GM23338 (cell line): ENCODE results near the gene DLG2. TPM values are rescaled to one million over a fixed set of nuclear protein-coding genes. Genes with fewer than 3 reads are reported as not detected.

Experiments
- ATAC-seq: fragments of 200-7000 bp; cut with Tn5 transposase; 3 replicates; pipeline ENCODE4 v1.9.1; 2020
- DNase-seq: peaks from one replicate; pipeline ENCODE4 v3.0.0-alpha.2; 2015; ENCODE audit warnings: low spot score
- H2AFZ ChIP-seq: fragments of 200-600 bp; sonication (generic); 2 replicates; pipeline ENCODE4 v1.8.0; 2016; ENCODE audit warnings: antibody characterized with exemption, mild to moderate bottlenecking, moderate library complexity
- H3F3A ChIP-seq: fragments of 200-600 bp; sonication (generic); replicated peaks from 2 replicates; pipeline ENCODE4 v1.8.0; 2017; ENCODE audit warnings: antibody characterized with exemption, mixed run types, low read depth
- H3K27ac ChIP-seq: fragments of 200-600 bp; sonication (generic); 2 replicates; pipeline ENCODE4 v1.6.1; 2016; ENCODE audit warnings: low read depth
- H3K27me3 ChIP-seq: fragments of 200-600 bp; sonication (generic); 2 replicates; pipeline ENCODE4 v1.8.0; 2016; ENCODE audit warnings: mild to moderate bottlenecking, mixed run types, moderate library complexity; ENCODE audit not compliant: insufficient read depth
- H3K36me3 ChIP-seq: fragments of 200-600 bp; sonication (generic); 2 replicates; pipeline ENCODE4 v1.8.0; 2016; ENCODE audit warnings: mild to moderate bottlenecking; ENCODE audit not compliant: insufficient read depth
- H3K4me1 ChIP-seq: fragments of 200-600 bp; sonication (generic); 2 replicates; pipeline ENCODE4 v1.8.0; 2016; ENCODE audit warnings: mild to moderate bottlenecking, moderate library complexity; ENCODE audit not compliant: insufficient read depth
- H3K4me2 ChIP-seq: fragments of 200-600 bp; sonication (generic); 2 replicates; pipeline ENCODE4 v1.7.1; 2017; ENCODE audit warnings: mixed run types
- H3K4me3 ChIP-seq: fragments of 200-600 bp; sonication (generic); 2 replicates; pipeline ENCODE4 v1.6.1; 2016; ENCODE audit warnings: mixed run types
- H3K79me2 ChIP-seq: fragments of 200-600 bp; sonication (generic); replicated peaks from 2 replicates; pipeline ENCODE4 v1.8.0; 2017; ENCODE audit warnings: mild to moderate bottlenecking; ENCODE audit not compliant: insufficient read depth
- H3K9me2 ChIP-seq: fragments of 200-600 bp; sonication (generic); 2 replicates; pipeline ENCODE4 v1.8.0; 2017; ENCODE audit not compliant: insufficient read depth
- H4K20me1 ChIP-seq: fragments of 200-600 bp; sonication (generic); replicated peaks from 2 replicates; pipeline ENCODE4 v1.8.0; 2017; ENCODE audit warnings: mild to moderate bottlenecking; ENCODE audit not compliant: insufficient read depth
- H3K27ac Mint-ChIP-seq: 2 replicates; pipeline ENCODE4 v1.8.0; 2020; ENCODE audit warnings: inconsistent platforms, mild to moderate bottlenecking, moderate library complexity, mixed read lengths
- H3K27me3 Mint-ChIP-seq: 3 replicates; pipeline ENCODE4 v1.8.0; 2022; ENCODE audit warnings: low read depth, mild to moderate bottlenecking, moderate library complexity, mixed read lengths, inconsistent platforms; ENCODE audit not compliant: insufficient read depth, poor library complexity
- H3K36me3 Mint-ChIP-seq: 3 replicates; pipeline ENCODE4 v1.8.0; 2021; ENCODE audit warnings: low read depth, mild to moderate bottlenecking, inconsistent platforms, moderate library complexity, mixed read lengths
- H3K4me1 Mint-ChIP-seq: 3 replicates; pipeline ENCODE4 v1.8.0; 2020; ENCODE audit warnings: mild to moderate bottlenecking, inconsistent platforms, mixed read lengths
- H3K4me3 Mint-ChIP-seq: 3 replicates; pipeline ENCODE4 v1.8.0; 2021; ENCODE audit warnings: moderate library complexity, mild to moderate bottlenecking, inconsistent platforms, mixed read lengths
- H3K9me3 Mint-ChIP-seq: 3 replicates; pipeline ENCODE4 v1.8.0; 2020; ENCODE audit warnings: moderate library complexity, mild to moderate bottlenecking, inconsistent platforms, mixed read lengths
- CREB1 ChIP-seq: fragments of 250-450 bp; sonication (Bioruptor Pico); IDR thresholded peaks from 2 replicates; pipeline ENCODE4 v1.5.0; 2020; ENCODE audit warnings: low read depth, mild to moderate bottlenecking, moderate library complexity
- CTCF ChIP-seq, 2 experiments: fragments of 200-600 bp in 1 of 2; sonication (generic) in 1 of 2; conservative IDR thresholded peaks; 2 replicates each; pipeline versions ENCODE4 v1.5.1 to v1.6.1; 2016 to 2017; ENCODE audit warnings: antibody characterized with exemption in 2 of 2, low read depth in 2 of 2, mild to moderate bottlenecking in 2 of 2, moderate library complexity in 1 of 2
- ETS1 ChIP-seq: IDR thresholded peaks from 2 replicates; pipeline ENCODE4 v1.6.1; 2016; ENCODE audit warnings: antibody characterized with exemption
- EZH2 ChIP-seq: fragments of 200-600 bp; sonication (generic); IDR thresholded peaks from one replicate; pipeline ENCODE4 v1.8.0; 2017; ENCODE audit warnings: antibody characterized with exemption, mild to moderate bottlenecking, low read depth; ENCODE audit not compliant: unreplicated experiment
- EZH2phosphoT487 ChIP-seq: fragments of 200-600 bp; sonication (generic); IDR thresholded peaks from one replicate; pipeline ENCODE4 v1.8.1; 2018; ENCODE audit warnings: antibody characterized with exemption; ENCODE audit not compliant: unreplicated experiment
- JUNB ChIP-seq: IDR thresholded peaks from one replicate; pipeline ENCODE4 v1.6.1; 2016; ENCODE audit warnings: antibody characterized with exemption; ENCODE audit not compliant: unreplicated experiment
- NANOG ChIP-seq: IDR thresholded peaks from 2 replicates; pipeline ENCODE4 v1.6.1; 2016; ENCODE audit warnings: antibody characterized with exemption, borderline replicate concordance
- POLR2AphosphoS5 ChIP-seq: IDR thresholded peaks from 2 replicates; pipeline ENCODE4 v1.6.1; 2016; ENCODE audit warnings: antibody characterized with exemption, low read depth
- REST ChIP-seq: IDR thresholded peaks from one replicate; pipeline ENCODE4 v1.6.1; 2018; ENCODE audit warnings: antibody characterized with exemption; ENCODE audit not compliant: unreplicated experiment
- STAT1 ChIP-seq: IDR thresholded peaks from one replicate; pipeline ENCODE4 v1.6.1; 2016; ENCODE audit warnings: antibody characterized with exemption; ENCODE audit not compliant: unreplicated experiment
- ZNF114 ChIP-seq: fragments of 250-450 bp; sonication (Bioruptor Pico); IDR thresholded peaks from 2 replicates; pipeline ENCODE4 v1.5.0; 2020; ENCODE audit warnings: mild to moderate bottlenecking, moderate library complexity
- ZNF331 ChIP-seq: fragments of 250-450 bp; sonication (Bioruptor Pico); IDR thresholded peaks from 2 replicates; pipeline ENCODE4 v1.5.0; 2020; ENCODE audit warnings: low read depth, mild to moderate bottlenecking, moderate library complexity
- ZNF462 ChIP-seq: fragments of 250-450 bp; sonication (Bioruptor Pico); IDR thresholded peaks from 2 replicates; pipeline ENCODE4 v1.5.0; 2020; ENCODE audit warnings: mild to moderate bottlenecking, moderate library complexity
- polyA plus RNA-seq: library from polyadenylated mRNA; unstranded; fragments of >200 nt; fragmentation: Nextera tagmentation; extraction: Ambion mirVana; gene quantifications from 2 replicates; pipeline ENCODE4 v1.2.1, GENCODE V29; 2016
- total RNA-seq: library from RNA; depleted of rRNA; stranded (reverse); fragments of >200 nt; shearing (Covaris generic); gene quantifications from 2 replicates; pipeline ENCODE4 v1.2.3, GENCODE V29; 2014

DLG2 gene
- total and polyA plus RNA-seq, 2 experiments from 2014 or later = 19.8 to 21.5 TPM

- Mint-ChIP-seq H3K27me3 (no peaks in the 10 kb centered on the region), H3K4me3 (no peak overlapping the region), H3K27ac (no peak overlapping the region), H3K9me3 (no peaks in the 10 kb centered on the region), H3K36me3 (no peaks in the 10 kb centered on the region), H3K4me1 (peaks cover 12% of the 10 kb centered on the region)
- Histone ChIP-seq H3K9me2 (no peaks in the 10 kb centered on the region), H3K4me3 (no peak overlapping the region), H3K27me3 (no peaks in the 10 kb centered on the region), H2AFZ (no peak overlapping the region), H3K27ac (no peak overlapping the region), H4K20me1 (no peaks in the 10 kb centered on the region), H3K4me2 (no peak overlapping the region), H3F3A (no peaks in the 10 kb centered on the region), H3K79me2 (no peaks in the 10 kb centered on the region), H3K36me3 (no peaks in the 10 kb centered on the region), H3K4me1 (peaks cover 6% of the 10 kb centered on the region)
- DNase-seq (no peak), ATAC-seq (no peak)
- no peak for TF ChIP-seq STAT1
- no peak for TF ChIP-seq ZNF114 (CRISPR knock-in tag)
- no peak for TF ChIP-seq CTCF (conservative IDR thresholded peaks at IDR 0.05; ENCODE audit: low read depth in 2 of 2)
- no peak for TF ChIP-seq JUNB
- no peak for TF ChIP-seq ZNF331 (CRISPR knock-in tag)
- no peak for TF ChIP-seq EZH2phosphoT487
- no peak for TF ChIP-seq REST
- no peak for TF ChIP-seq POLR2AphosphoS5
- TF ChIP-seq NANOG = no peak
- no peak for TF ChIP-seq CREB1 (CRISPR knock-in tag)
- no peak for TF ChIP-seq EZH2
- TF ChIP-seq ETS1 = no peak
- no peak for TF ChIP-seq ZNF462 (CRISPR knock-in tag)
These were observed 1939.4 kb downstream of the DLG2 start for GRCh38 chr11:83687787-83688186.
